Epithelial cell of esophagus (primary cell): ENCODE data around the gene ABCF2.
A peak's percentile ranks its signal among the peaks of the same experiment; 100 is the strongest.

Experiments used
- DNase-seq: peaks from one replicate; pipeline ENCODE4 v3.0.0; 2010; ENCODE audit warnings: low read depth
- H3K4me3 ChIP-seq: 2 replicates; pipeline ENCODE4 v1.5.1; 2011; ENCODE audit warnings: mild to moderate bottlenecking, low read length, control low read depth
- CTCF ChIP-seq: IDR thresholded peaks from 2 replicates; pipeline ENCODE4 v1.5.1; 2011; ENCODE audit warnings: low read depth, mild to moderate bottlenecking, low read length, control low read depth, inconsistent platforms; ENCODE audit not compliant: insufficient read depth; ENCODE audit errors: missing control alignments

Gene ABCF2

DNA sequence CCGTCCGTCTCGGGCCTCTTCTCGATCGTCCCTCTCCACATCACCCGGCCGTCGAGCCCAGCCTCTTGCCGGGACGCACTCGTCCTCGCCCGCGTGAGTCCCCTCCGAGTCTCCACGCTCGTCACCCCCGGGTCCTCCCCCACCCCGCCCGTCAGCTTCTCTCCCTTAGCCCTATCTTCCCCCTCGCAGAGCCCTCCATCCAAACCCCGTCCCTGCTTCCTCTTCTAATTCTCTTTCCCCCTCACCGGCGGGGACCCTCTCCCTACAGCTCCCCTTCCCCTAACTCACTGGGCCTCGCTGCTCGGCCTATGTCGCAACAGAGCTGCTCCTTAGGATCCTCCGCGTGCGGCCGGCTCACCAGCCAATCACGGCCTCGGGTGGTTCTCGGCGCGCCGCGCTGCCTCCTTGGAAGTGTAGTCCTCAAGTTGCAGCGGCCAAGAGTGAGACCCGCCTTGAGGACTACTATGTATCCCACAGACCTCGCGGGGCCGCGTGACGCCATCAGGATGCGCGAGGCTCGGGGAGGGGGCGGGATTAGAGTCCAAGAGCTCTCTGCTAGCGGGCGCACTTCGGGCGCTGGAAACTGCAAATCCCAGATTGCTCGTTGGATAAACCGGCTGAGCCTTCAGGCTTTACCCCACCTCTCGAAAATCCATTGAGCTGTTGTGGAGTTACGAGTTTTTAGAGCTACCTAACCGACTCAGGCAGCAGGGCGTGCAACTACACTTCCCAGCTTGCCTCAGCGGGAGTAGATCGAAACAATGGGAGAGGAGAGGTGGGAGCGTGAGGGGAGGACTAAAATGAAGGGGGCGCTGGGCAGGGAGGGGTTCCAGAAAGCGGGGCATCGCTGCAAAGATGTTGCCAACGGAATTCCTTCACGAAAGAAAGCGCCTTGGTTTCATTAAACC is at the start of gene ABCF2:
Gene ABCF2, minus strand, starts transcription at position 331 of the 908 bp plus-strand sequence. CDS start 747 bp downstream, outside the sequence.
- DNase-seq = peak; percentile 99
- H3K4me3 ChIP-seq = peak within 1 kb of the TSS; percentile 85
- no peak for TF ChIP-seq CTCF

DNA sequence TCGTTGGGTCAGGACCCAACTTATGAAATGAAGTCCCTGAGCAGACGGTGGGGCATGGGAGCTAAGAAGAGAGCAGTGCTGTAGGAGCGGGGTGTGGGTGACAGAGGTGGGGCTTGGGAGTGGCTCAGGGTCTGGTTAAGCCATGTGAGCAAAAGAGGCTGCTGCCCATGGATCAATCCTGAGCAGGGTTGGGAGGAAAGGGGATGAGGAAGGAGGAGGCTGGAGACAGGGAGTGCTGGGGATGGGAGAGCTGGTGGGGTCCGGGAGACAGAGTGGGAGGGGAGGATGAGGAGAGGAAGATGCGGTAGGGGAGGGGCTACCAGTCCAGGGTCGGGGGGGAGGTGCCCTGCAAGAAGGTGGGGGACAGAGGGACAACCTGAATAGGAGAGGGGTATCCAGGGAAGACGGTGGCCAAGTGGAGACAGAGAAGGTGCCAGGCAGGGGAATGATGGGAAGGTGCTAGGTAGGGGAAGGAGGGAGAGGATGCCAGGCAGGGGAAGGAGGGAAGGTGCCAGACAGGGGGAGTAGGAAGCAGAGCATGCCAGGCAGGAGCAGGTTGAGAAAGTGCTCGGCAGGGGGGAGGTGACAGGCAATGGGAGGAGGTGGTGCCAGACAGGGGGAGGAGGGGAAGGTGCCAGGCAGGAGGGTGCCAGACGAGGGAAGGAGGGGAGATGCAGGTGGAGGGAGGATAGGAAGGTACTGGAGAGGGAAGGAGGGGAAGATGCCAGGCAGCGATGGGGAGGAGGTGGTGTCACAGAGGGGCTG is 49.0 kb upstream of the ABCF2 start:
- H3K4me3 ChIP-seq = peak overlapping the region; percentile 34
- no peak for DNase-seq
- TF ChIP-seq CTCF = no peak

- DNase-seq = peak; percentile 18
- H3K4me3 ChIP-seq = no peak overlapping the region
- no peak for TF ChIP-seq CTCF
Observed at GRCh38 chr7:151274936-151275812, 48.2 kb upstream of the ABCF2 start.

DNA sequence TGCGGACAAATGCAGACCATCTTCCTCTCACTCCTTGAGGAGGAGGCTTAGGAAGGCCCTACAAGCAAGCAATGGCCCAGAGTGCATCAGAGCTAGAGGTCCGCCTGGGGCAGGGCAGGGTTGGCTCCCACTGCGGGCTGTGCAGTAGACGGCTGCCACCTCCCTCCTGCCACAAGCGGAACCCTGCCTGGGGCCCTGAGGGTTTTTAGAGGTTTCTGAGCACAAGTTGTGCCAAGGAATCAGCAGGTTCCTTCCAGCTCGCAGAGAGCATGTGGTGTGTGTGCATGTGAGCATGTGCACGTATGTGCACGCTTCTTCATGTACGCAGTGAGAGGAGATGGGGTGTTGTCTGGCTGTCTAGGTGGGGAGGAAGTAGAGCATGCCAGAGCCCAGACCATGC is 47.4 kb upstream of the ABCF2 start:
- H3K4me3 ChIP-seq = no peak overlapping the region
- TF ChIP-seq CTCF = no peak
- no peak for DNase-seq

DNA sequence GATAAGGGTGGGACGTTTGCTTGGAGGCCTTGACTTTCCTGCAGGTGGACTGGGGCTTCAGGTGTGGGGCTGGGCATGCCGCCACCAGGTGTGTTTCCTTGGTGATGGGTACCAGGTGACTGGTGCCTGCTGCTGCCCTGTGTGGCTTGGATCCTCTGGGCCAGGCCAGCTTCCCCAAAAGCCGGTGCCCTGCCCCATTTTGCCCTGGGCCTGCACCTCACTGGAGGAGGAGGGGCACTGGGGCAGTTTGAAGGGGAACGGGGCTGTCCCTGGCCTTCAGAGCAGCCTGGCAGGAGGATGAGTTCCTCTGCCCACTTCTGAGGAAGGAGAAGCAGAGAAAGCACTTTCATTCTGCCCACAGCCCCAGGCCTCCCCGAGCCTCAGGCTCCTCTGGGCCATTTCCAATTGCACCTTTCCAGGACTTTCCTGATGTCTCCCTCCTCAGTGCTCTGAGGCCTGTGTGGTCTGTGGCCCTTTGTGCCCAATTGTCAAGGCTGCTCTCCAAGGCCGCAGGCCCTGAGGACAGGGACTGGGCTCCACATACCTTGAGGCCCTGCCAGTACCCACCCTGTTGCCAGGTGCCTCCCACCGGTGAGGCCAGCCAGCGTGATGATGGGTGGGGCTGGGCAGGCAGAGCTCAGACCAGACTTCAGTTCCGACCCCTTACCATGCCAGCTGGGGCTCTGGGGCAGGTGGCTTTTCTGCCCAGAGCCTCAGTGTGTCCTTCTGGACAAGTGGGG is 46.8 kb upstream of the ABCF2 start:
- DNase-seq = no peak
- no peak for TF ChIP-seq CTCF
- H3K4me3 ChIP-seq = no peak overlapping the region

DNA sequence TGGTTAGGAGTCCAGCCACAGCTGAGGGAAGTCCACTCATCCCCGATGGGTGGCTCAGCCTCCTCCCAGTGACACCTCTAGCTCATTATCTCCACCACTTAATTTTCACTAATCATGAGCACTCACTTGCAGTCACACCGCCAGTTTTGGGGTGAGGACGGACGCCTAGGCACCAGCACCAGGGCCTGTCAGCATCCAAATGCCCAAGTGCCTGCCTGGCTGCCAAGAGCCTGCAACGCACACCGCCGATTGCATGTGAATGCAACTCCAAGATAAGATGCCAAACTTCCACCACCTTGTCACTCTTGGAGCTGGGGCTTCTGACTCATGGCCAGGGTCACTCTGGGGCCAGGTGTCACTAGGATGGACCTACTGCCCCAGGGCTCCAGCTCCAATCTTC is 45.9 kb upstream of the ABCF2 start:
- TF ChIP-seq CTCF = no peak
- no peak for DNase-seq
- no peak overlapping the region for H3K4me3 ChIP-seq
